HCT116 (cell line): ENCODE results near the gene PRRX1. TPM values are rescaled to one million over a fixed set of nuclear protein-coding genes. Genes with fewer than 3 reads are reported as not detected.

ENCODE experiments used
- ATAC-seq: fragments of 200-7000 bp; cut with Tn5 transposase; 2 replicates; pipeline ENCODE4 v1.9.1; 2020; ENCODE audit warnings: mild to moderate bottlenecking, moderate library complexity
- BruUV-seq: library from RNA; stranded (reverse); fragments of 400-500 nt; replicated peaks from 2 replicates; lab custom pipeline; 2021; lab: Mats Ljungman, UMichigan
- CTCF ChIA-PET: fragments of 300-600 bp; sonication (Branson Sonifier 250); formaldehyde crosslinking; loops from one replicate; lab custom pipeline; 2021; ENCODE audit warnings: antibody characterized with exemption; lab: Charles Lee
- POLR2A ChIA-PET: fragments of 300-600, 350-600 bp; sonication (Branson Sonifier 250); formaldehyde crosslinking; loops from one replicate; lab custom pipeline; 2021; ENCODE audit warnings: antibody characterized with exemption; lab: Charles Lee
- RAD21 ChIA-PET, 2 experiments: fragments of 300-600 bp; sonication (Branson Sonifier 250); formaldehyde crosslinking; loops; one replicate each; lab custom pipeline; 2023; ENCODE audit warnings: low total read pairs in 2 of 2; ENCODE audit not compliant: uncharacterized antibody in 2 of 2, unreplicated experiment in 2 of 2, low non-redundant PET in 1 of 2; lab: Charles Lee
- DNase-seq: peaks from one replicate; pipeline ENCODE4 v3.0.0-alpha.2; 2010; ENCODE audit warnings: low read depth, low spot score
- H2AFZ ChIP-seq: fragments of 200-600 bp; shearing (Covaris generic), sonication (generic); 2 replicates; pipeline ENCODE4 v1.6.1; 2017; ENCODE audit warnings: low read depth, mixed run types, mixed read lengths, antibody characterized with exemption, low read length; ENCODE audit not compliant: poor library complexity, severe bottlenecking
- H3K27ac ChIP-seq: 2 replicates; pipeline ENCODE4 v1.5.1; 2012; ENCODE audit warnings: low read depth, low read length
- H3K27me3 ChIP-seq: fragments of 200-600 bp; sonication (generic); 2 replicates; pipeline ENCODE4 v1.6.1; 2016; ENCODE audit warnings: mixed run types, low read length, mixed read lengths; ENCODE audit not compliant: insufficient read depth
- H3K36me3 ChIP-seq, 2 experiments: fragments of 200-500 bp in 1 of 2; fragments of 200-600 bp in 1 of 2; sonication (Bioruptor generic) in 1 of 2; sonication (generic) in 1 of 2; 2 replicates each; pipeline versions ENCODE4 v1.5.1 to v1.6.1; 2014 to 2016; ENCODE audit warnings: low read length in 2 of 2, inconsistent platforms in 1 of 2, mixed read lengths in 1 of 2, mixed run types in 1 of 2; ENCODE audit not compliant: insufficient read depth in 2 of 2, control insufficient read depth in 1 of 2
- H3K4me1 ChIP-seq, 2 experiments: fragments of 200-600 bp in 1 of 2; sonication (generic) in 1 of 2; 2 replicates each; pipeline versions ENCODE4 v1.5.1 to v1.6.1; 2012 to 2017; ENCODE audit warnings: low read length in 2 of 2, inconsistent platforms in 1 of 2, mild to moderate bottlenecking in 1 of 2, mixed read lengths in 1 of 2, mixed run types in 1 of 2, moderate library complexity in 1 of 2; ENCODE audit not compliant: insufficient read depth in 2 of 2, control insufficient read depth in 1 of 2
- H3K4me2 ChIP-seq: fragments of 200-600 bp; sonication (generic); 2 replicates; pipeline ENCODE4 v1.6.1; 2017; ENCODE audit warnings: mixed run types, low read length, mixed read lengths
- H3K4me3 ChIP-seq, 2 experiments: fragments of 200-600 bp in 1 of 2; sonication (generic) in 1 of 2; replicated peaks in 1 of 2; 2 replicates each; pipeline ENCODE4 v1.5.1; 2011 to 2016; ENCODE audit warnings: low read length in 2 of 2, control low read depth in 1 of 2, low read depth in 1 of 2, mild to moderate bottlenecking in 1 of 2, mixed read lengths in 1 of 2, mixed run types in 1 of 2
- H3K79me2 ChIP-seq: fragments of 200-600 bp; sonication (generic); 2 replicates; pipeline ENCODE4 v1.6.1; 2017; ENCODE audit warnings: mild to moderate bottlenecking, mixed run types, low read length, moderate library complexity, mixed read lengths; ENCODE audit not compliant: insufficient read depth
- H3K9ac ChIP-seq: fragments of 200-600 bp; sonication (generic); 2 replicates; pipeline ENCODE4 v1.6.1; 2016; ENCODE audit warnings: low read length, mixed read lengths
- H3K9me2 ChIP-seq: fragments of 200-600 bp; sonication (generic), shearing (Covaris generic); 2 replicates; pipeline ENCODE4 v1.6.1; 2017; ENCODE audit warnings: mixed run types, mild to moderate bottlenecking, moderate library complexity; ENCODE audit not compliant: insufficient read depth
- H3K9me3 ChIP-seq, 2 experiments: fragments of 200-500 bp in 1 of 2; fragments of 200-600 bp in 1 of 2; sonication (Bioruptor generic) in 1 of 2; sonication (generic) in 1 of 2; 2 replicates each; pipeline ENCODE4 v1.6.1; 2014 to 2017; ENCODE audit warnings: low read length in 2 of 2, mixed read lengths in 2 of 2, inconsistent platforms in 1 of 2, low read depth in 1 of 2, mild to moderate bottlenecking in 1 of 2, mixed run types in 1 of 2, moderate library complexity in 1 of 2; ENCODE audit not compliant: control insufficient read depth in 1 of 2, insufficient read depth in 1 of 2
- H4K20me1 ChIP-seq: fragments of 200-600 bp; sonication (generic), shearing (Covaris generic); 2 replicates; pipeline ENCODE4 v1.6.1; 2017; ENCODE audit warnings: mixed run types, mild to moderate bottlenecking, moderate library complexity; ENCODE audit not compliant: insufficient read depth
- CBX3 ChIP-seq: IDR thresholded peaks from 2 replicates; pipeline ENCODE4 v1.6.1; 2012; ENCODE audit warnings: low read depth
- EZH2 ChIP-seq: fragments of 200-600 bp; sonication (generic); IDR thresholded peaks from 2 replicates; pipeline ENCODE4 v1.6.1; 2017; ENCODE audit warnings: antibody characterized with exemption, mixed run types
- JUND ChIP-seq: IDR thresholded peaks from 2 replicates; pipeline ENCODE4 v1.6.1; 2012
- POLR2AphosphoS5 ChIP-seq: IDR thresholded peaks from 2 replicates; pipeline ENCODE4 v1.6.1; 2011; ENCODE audit warnings: mild to moderate bottlenecking, low read depth, low read length, moderate library complexity
- RAD21 ChIP-seq: IDR thresholded peaks from 2 replicates; pipeline ENCODE4 v1.6.1; 2012; ENCODE audit warnings: low read depth, mild to moderate bottlenecking
- SIN3A ChIP-seq: IDR thresholded peaks from 2 replicates; pipeline ENCODE4 v1.6.1; 2012; ENCODE audit warnings: low read depth
- SP1 ChIP-seq: IDR thresholded peaks from 2 replicates; pipeline ENCODE4 v1.6.1; 2012; ENCODE audit warnings: low read depth
- TCF7L2 ChIP-seq: IDR thresholded peaks from 2 replicates; pipeline ENCODE4 v1.7.0; 2011; ENCODE audit warnings: borderline replicate concordance, inconsistent platforms; ENCODE audit not compliant: insufficient read depth, insufficient read length; ENCODE audit errors: extremely low read depth
- intact Hi-C: fragments of 100-400 bp; cut with micrococcal nuclease; formaldehyde crosslinking; loops from 2 replicates; pipeline ENCODE4 v1.10.0; 2022
- total RNA-seq: library from RNA; stranded (reverse); gene quantifications from one replicate; pipeline ENCODE4 v1.2.1, GENCODE V29; 2021; ENCODE audit not compliant: unreplicated experiment
- TF ChIP-seq, protein P1 (sequence below): IDR thresholded peaks from 2 replicates; pipeline ENCODE4 v1.6.1; 2012; ENCODE audit warnings: low read depth

Gene PRRX1
- total RNA-seq, 1 experiment from 2014 or later = 0.37 TPM

DNA sequence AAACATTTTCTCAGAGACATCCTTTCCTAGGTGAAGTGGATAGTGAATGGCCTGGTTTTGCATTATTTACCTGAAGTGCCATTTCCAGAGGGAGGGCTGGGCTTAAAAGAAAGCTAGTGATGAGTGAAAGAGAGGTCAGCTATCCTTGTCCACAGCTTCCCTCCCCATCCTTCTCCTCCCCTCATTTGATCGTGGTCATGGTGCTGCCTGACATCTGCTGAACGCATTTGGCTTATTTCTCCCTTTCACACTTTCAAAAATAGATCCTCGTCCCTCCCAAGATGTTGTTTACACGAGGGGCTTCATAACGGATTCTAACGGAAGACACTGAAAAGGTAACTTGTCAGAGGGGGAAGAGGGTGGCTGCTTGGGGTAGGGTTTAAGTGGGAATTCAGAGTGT lies 66.1 kb downstream of the PRRX1 start:
- RAD21 ChIA-PET = no interaction called here
- DNase-seq (no peak), ATAC-seq (no peak)
- H2AFZ ChIP-seq = no peak overlapping the region
- H3K9ac ChIP-seq = no peak overlapping the region
- H3K4me2 ChIP-seq = no peak overlapping the region
- H3K4me3 ChIP-seq = no peak overlapping the region
- H3K9me3 ChIP-seq = no peaks in the 10 kb centered on the region
- BruUV-seq = no TSS peak
- H3K36me3 ChIP-seq = no peaks in the 10 kb centered on the region
- CTCF ChIA-PET = no interaction called here
- no peaks in the 10 kb centered on the region for H4K20me1 ChIP-seq
- POLR2A ChIA-PET = no interaction called here
- H3K79me2 ChIP-seq = no peaks in the 10 kb centered on the region
- no peaks in the 10 kb centered on the region for H3K27me3 ChIP-seq
- intact Hi-C loops = no loop called here
- TF ChIP-seq TCF7L2 = no peak
- TF ChIP-seq RAD21 = no peak
- TF ChIP-seq, protein P1, sequence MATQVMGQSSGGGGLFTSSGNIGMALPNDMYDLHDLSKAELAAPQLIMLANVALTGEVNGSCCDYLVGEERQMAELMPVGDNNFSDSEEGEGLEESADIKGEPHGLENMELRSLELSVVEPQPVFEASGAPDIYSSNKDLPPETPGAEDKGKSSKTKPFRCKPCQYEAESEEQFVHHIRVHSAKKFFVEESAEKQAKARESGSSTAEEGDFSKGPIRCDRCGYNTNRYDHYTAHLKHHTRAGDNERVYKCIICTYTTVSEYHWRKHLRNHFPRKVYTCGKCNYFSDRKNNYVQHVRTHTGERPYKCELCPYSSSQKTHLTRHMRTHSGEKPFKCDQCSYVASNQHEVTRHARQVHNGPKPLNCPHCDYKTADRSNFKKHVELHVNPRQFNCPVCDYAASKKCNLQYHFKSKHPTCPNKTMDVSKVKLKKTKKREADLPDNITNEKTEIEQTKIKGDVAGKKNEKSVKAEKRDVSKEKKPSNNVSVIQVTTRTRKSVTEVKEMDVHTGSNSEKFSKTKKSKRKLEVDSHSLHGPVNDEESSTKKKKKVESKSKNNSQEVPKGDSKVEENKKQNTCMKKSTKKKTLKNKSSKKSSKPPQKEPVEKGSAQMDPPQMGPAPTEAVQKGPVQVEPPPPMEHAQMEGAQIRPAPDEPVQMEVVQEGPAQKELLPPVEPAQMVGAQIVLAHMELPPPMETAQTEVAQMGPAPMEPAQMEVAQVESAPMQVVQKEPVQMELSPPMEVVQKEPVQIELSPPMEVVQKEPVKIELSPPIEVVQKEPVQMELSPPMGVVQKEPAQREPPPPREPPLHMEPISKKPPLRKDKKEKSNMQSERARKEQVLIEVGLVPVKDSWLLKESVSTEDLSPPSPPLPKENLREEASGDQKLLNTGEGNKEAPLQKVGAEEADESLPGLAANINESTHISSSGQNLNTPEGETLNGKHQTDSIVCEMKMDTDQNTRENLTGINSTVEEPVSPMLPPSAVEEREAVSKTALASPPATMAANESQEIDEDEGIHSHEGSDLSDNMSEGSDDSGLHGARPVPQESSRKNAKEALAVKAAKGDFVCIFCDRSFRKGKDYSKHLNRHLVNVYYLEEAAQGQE = no peak
- no peak for TF ChIP-seq POLR2AphosphoS5
- TF ChIP-seq EZH2 = no peak
- TF ChIP-seq CBX3 = no peak
- no peak for TF ChIP-seq SP1
- no peak for TF ChIP-seq JUND
- TF ChIP-seq SIN3A = no peak
- H3K27ac ChIP-seq = no peak overlapping the region
- H3K9me2 ChIP-seq = no peaks in the 10 kb centered on the region
- H3K4me1 ChIP-seq = no peaks in the 10 kb centered on the region
